Chondrocyte (in vitro differentiated cells): ENCODE measurements around the gene DHX35. TPM values are rescaled to one million over a fixed set of nuclear protein-coding genes. Genes with fewer than 3 reads are reported as not detected.

ENCODE experiments used
- DNase-seq: peaks from one replicate; pipeline ENCODE4 v3.0.0; 2021; ENCODE audit warnings: mixed read lengths, low spot score
- H3K27ac Mint-ChIP-seq: one replicate; pipeline ENCODE4 v1.8.0; 2021; ENCODE audit warnings: mild to moderate bottlenecking, moderate library complexity, mixed read lengths; ENCODE audit not compliant: unreplicated experiment
- H3K27me3 Mint-ChIP-seq: 2 replicates; pipeline ENCODE4 v1.8.0; 2021; ENCODE audit warnings: low read depth, mixed read lengths
- H3K36me3 Mint-ChIP-seq: 2 replicates; pipeline ENCODE4 v1.8.0; 2021; ENCODE audit warnings: low read depth, mixed read lengths
- H3K4me1 Mint-ChIP-seq: 2 replicates; pipeline ENCODE4 v1.8.0; 2021; ENCODE audit warnings: low read depth, mild to moderate bottlenecking, mixed read lengths
- H3K4me3 Mint-ChIP-seq: one replicate; pipeline ENCODE4 v1.8.0; 2021; ENCODE audit warnings: mild to moderate bottlenecking, moderate library complexity, mixed read lengths; ENCODE audit not compliant: unreplicated experiment
- H3K9me3 Mint-ChIP-seq: 2 replicates; pipeline ENCODE4 v1.8.0; 2021; ENCODE audit warnings: low read depth, mixed read lengths
- CTCF ChIP-seq: fragments of 200-600 bp; sonication (generic); IDR thresholded peaks from 2 replicates; pipeline ENCODE4 v1.5.0; 2021; ENCODE audit warnings: antibody characterized with exemption, mild to moderate bottlenecking, moderate library complexity
- total RNA-seq: library from RNA; stranded (reverse); gene quantifications from 3 replicates; pipeline ENCODE4 v1.2.1, GENCODE V29; 2021

The DHX35 gene
- total RNA-seq, 1 donor from 2014 or later, result 7.8 TPM

DNA sequence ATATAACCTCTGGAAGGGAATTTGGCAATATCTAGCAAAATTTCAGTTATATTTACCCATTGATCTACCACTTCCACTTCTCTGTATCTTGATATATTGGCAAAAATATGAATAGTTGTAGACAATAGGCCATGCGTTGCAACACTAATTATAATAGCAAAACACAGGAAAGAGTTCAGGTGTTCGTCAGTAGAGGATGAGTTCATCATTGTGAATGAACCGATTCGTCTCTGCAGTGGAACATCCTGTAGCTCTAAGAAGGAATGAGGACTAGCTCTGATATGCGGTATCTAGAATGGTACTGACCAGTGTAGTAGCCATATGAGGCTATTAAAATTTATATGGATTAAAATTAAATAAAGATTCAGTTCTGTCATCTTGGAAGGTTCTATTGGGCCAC is 27.6 kb upstream of the DHX35 start:
- no peak for TF ChIP-seq CTCF

GRCh38 chr20:38935285-38935684 is 26.9 kb upstream of the DHX35 start:
- Mint-ChIP-seq H3K4me3 (no peak overlapping the region), H3K4me1 (peaks cover 7% of the 10 kb centered on the region), H3K27me3 (no peaks in the 10 kb centered on the region), H3K36me3 (peaks cover 2% of the 10 kb centered on the region), H3K9me3 (no peaks in the 10 kb centered on the region), H3K27ac (no peak overlapping the region)
- peak; percentile 55 for TF ChIP-seq CTCF
- DNase-seq, result no peak

More for the DNA sequence above, 27.6 kb upstream of the DHX35 start:
- Mint-ChIP-seq H3K4me1 (peaks cover 7% of the 10 kb centered on the region), H3K27ac (no peak overlapping the region), H3K36me3 (peaks cover 2% of the 10 kb centered on the region), H3K9me3 (no peaks in the 10 kb centered on the region), H3K27me3 (no peaks in the 10 kb centered on the region), H3K4me3 (no peak overlapping the region)
- no peak for DNase-seq

DNA sequence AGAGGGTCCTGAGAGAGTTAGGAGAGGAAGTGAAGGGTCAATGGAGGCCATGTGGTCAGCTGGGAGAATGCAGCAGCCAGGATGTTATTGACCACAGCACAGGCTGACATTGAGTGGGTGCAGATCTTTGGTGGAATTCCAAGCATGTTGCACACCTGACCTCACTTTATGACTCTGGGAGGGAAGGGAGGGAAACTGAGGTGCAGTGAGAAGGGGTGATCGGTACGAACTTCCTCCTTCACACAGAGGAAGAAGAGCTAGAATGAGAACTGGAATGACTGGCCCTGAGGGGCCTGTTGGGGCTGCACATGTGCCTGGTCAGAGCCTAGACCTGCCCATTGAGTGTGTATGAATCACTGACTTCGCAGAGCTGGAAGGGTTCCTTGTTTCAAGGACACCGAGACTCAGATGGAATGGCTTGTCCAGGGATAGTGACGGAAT is 26.2 kb upstream of the DHX35 start:
- Mint-ChIP-seq H3K4me1 (peaks cover 7% of the 10 kb centered on the region), H3K27ac (no peak overlapping the region)
- no peak for TF ChIP-seq CTCF

GRCh38 chr20:38937000-38937399 is 25.1 kb upstream of the DHX35 start:
- no peaks in the 10 kb centered on the region for H3K27me3 Mint-ChIP-seq
- TF ChIP-seq CTCF, result no peak

More for the DNA sequence above, 26.2 kb upstream of the DHX35 start:
- Mint-ChIP-seq H3K4me3 (no peak overlapping the region), H3K9me3 (no peaks in the 10 kb centered on the region), H3K36me3 (peaks cover 2% of the 10 kb centered on the region), H3K27me3 (no peaks in the 10 kb centered on the region)
- DNase-seq, result no peak

DNA sequence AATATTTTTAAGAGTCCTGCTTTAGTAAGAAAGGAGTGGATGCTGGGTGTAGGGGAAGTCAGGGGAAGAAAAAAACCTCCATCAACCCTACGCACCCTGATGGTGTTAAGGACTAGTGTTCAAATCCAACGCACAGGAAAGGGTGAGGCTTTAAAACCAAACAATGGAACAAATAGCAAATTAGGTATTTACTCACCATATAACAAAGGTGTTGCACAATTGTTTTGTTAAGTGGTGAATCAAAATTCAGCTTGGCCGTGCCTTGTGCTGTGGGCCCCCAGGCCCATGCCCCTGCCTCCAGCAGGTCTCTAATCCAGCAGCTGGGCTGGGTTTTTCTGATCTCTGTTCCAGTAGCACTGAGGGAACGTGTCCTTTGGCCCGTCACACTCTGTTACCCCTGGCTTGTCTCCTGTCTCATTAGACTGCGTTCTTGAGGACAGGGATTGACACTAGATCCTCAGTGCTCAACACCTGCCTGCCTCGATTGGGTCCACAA is 24.1 kb upstream of the DHX35 start:
- Mint-ChIP-seq H3K4me1 (peaks cover 7% of the 10 kb centered on the region), H3K9me3 (no peaks in the 10 kb centered on the region), H3K36me3 (peaks cover 2% of the 10 kb centered on the region), H3K27me3 (no peaks in the 10 kb centered on the region), H3K4me3 (no peak overlapping the region), H3K27ac (no peak overlapping the region)
- no peak for TF ChIP-seq CTCF
- no peak for DNase-seq

More at GRCh38 chr20:38937000-38937399, 25.1 kb upstream of the DHX35 start:
- H3K4me3 Mint-ChIP-seq, result no peak overlapping the region
- H3K36me3 Mint-ChIP-seq, result peaks cover 2% of the 10 kb centered on the region
- DNase-seq, result no peak
- H3K27ac Mint-ChIP-seq, result no peak overlapping the region
- H3K9me3 Mint-ChIP-seq, result no peaks in the 10 kb centered on the region
- H3K4me1 Mint-ChIP-seq, result peaks cover 7% of the 10 kb centered on the region
